LNCaP clone FGC (cell line): Measurements from ENCODE around the gene SPATA32.

ENCODE experiments used
- DNase-seq: peaks from one replicate; pipeline ENCODE4 v3.0.0-alpha.2; 2011; ENCODE audit warnings: low read depth
- H3K4me3 ChIP-seq: 2 replicates; pipeline ENCODE4 v1.5.1; 2011; ENCODE audit warnings: mild to moderate bottlenecking, low read depth, low read length, control low read depth
- TF ChIP-seq, protein P1 (sequence below): IDR thresholded peaks from 2 replicates; pipeline ENCODE4 v1.5.1; 2012; ENCODE audit warnings: mild to moderate bottlenecking; ENCODE audit not compliant: control insufficient read depth, insufficient read depth; ENCODE audit errors: extremely low read depth

SPATA32 gene

DNA sequence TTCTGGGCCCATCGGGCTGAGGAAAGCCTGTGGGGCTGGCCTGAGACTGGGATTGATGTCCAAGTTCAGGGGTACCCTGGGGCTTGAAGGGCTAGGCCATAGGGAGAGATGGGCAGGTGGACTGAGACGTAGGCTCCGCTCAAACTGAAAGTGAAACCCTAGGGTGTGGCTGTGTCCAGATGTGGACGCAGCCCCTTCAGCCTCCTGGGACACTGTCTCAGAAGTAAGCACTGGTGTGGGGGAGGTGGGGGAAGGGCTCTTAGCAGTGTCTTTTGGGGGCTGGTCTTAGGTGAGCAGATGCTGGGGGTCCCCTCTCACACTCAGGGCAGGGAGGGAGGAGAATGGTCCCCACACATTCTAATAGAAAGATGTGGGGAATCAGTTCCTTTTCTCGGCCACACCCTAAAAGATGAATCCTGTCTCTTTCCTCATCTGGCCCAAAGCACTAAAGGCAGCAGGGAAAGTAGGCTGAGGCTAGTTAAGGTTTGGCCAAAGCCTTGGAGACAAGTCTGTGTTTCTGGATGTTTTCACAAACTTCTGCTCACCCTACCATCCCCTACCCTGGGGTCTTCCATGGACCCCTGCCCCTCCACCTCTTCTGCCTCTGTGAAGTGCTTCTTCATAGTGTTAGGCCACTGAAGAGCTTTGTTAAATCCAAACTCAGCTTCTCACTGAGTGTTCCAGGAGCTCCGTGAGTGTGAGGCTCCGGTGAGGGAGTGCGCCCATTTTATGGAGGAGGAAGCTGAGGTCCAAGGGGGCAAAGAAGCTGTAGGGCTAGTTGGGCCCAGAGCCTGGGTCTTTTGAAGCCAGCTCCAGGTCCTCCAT lies 34.6 kb downstream of the SPATA32 start:
- TF ChIP-seq, protein P1, sequence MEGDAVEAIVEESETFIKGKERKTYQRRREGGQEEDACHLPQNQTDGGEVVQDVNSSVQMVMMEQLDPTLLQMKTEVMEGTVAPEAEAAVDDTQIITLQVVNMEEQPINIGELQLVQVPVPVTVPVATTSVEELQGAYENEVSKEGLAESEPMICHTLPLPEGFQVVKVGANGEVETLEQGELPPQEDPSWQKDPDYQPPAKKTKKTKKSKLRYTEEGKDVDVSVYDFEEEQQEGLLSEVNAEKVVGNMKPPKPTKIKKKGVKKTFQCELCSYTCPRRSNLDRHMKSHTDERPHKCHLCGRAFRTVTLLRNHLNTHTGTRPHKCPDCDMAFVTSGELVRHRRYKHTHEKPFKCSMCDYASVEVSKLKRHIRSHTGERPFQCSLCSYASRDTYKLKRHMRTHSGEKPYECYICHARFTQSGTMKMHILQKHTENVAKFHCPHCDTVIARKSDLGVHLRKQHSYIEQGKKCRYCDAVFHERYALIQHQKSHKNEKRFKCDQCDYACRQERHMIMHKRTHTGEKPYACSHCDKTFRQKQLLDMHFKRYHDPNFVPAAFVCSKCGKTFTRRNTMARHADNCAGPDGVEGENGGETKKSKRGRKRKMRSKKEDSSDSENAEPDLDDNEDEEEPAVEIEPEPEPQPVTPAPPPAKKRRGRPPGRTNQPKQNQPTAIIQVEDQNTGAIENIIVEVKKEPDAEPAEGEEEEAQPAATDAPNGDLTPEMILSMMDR, result no peak
- H3K4me3 ChIP-seq, result no peak overlapping the region
- DNase-seq, result no peak

DNA sequence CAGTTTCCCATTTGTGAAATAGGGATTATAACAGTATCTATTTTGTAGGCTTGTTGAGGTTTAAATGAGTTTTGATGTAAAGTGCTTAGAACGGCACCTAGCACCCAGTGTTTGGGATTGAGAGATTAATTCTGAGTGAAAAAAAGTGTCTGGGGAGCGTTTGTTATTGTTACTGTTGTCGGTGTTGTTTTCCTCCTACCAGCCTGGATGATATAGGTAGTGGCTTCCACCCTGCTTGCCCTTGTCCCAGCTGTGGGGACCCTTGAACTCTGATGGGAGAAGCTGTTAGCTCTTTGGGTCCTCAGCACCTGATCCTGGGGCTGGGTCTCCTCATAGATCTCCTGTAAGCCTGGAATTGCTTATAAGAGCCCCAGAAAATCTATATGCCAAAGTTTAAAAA lies 35.3 kb downstream of the SPATA32 start:
- no peak for DNase-seq
- no peak overlapping the region for H3K4me3 ChIP-seq
- TF ChIP-seq, protein P1, result no peak

DNA sequence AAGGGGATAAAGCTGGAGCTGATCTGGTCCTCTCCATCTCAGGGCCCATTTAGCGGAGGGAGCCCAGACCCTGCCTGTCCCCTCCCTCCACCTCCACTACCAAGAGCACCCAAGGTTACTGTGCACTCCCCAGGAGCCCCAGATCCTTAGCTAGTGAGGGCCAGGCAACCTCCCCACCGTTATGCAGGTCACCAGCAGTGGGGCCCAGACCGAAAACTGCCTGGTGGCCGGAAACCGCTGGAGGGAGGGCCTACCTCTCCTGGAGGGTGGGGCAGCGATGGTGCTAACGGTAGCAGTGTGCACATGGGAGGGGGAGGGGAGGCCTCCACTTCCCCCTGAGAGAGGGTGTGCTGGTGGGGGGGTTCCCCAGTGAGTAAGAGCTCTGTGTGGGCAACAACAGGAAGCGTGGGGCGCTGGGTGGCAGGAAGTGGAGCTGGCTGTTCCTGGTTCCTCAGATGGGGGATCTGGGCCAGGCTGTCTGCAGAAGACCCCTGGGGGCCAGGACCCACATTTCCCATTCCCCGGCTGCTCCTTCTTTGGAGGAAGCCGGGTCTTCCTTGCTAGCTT lies 35.8 kb downstream of the SPATA32 start:
- no peak for DNase-seq
- H3K4me3 ChIP-seq, result no peak overlapping the region
- TF ChIP-seq, protein P1, result no peak

DNA sequence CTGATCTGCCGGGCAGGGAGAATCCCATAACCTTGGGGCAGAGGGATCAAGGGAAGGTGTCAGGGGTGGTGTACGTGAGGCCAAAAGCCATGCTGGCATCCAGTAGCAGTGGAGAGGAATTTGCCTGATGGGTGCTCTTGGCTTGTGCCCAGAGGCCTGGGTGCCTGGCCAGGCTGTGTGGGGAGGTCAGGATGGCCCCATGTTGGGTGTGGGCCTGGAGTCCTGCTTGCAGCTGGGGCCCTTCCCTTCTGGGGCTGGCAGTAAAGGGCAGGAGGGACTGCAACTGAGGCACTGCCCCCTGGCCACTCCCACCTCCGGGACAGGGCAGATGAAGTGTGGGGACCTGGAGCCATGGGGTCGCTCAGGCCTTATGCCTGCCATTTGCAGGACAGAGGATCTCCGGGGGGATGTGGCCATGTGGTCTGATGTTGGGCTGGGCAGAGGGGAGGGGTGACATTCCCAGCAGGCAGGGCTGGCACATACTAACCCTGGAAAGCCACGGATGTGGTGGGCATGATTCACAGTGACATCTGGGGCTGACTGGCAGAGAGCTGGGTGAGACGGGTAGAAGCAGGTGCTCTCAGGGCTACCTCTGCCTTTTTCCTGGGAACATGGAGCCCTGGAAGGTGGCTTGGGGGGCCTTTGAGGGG lies 36.7 kb downstream of the SPATA32 start:
- no peak overlapping the region for H3K4me3 ChIP-seq
- TF ChIP-seq, protein P1, result no peak
- no peak for DNase-seq

DNA sequence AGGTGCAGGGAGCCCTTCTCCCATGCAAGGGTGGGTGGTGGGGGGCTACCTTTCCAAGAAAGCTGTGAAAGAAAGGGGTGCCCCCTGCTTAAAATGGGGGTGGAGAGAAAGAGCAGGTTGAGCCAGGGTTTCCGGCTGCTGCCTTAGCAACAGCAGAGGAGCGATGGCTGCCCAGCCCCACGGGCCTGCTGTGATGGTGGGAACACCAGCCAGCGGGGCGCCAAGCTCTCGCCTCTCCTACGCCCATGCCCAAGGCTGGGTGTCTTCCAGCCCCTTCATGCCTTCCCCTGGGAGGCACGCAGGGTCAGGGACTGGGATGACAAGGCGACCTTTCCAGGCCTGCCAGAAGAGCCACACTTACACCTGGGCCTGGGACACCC lies 37.2 kb downstream of the SPATA32 start:
- TF ChIP-seq, protein P1, result no peak
- no peak overlapping the region for H3K4me3 ChIP-seq
- DNase-seq, result no peak

DNA sequence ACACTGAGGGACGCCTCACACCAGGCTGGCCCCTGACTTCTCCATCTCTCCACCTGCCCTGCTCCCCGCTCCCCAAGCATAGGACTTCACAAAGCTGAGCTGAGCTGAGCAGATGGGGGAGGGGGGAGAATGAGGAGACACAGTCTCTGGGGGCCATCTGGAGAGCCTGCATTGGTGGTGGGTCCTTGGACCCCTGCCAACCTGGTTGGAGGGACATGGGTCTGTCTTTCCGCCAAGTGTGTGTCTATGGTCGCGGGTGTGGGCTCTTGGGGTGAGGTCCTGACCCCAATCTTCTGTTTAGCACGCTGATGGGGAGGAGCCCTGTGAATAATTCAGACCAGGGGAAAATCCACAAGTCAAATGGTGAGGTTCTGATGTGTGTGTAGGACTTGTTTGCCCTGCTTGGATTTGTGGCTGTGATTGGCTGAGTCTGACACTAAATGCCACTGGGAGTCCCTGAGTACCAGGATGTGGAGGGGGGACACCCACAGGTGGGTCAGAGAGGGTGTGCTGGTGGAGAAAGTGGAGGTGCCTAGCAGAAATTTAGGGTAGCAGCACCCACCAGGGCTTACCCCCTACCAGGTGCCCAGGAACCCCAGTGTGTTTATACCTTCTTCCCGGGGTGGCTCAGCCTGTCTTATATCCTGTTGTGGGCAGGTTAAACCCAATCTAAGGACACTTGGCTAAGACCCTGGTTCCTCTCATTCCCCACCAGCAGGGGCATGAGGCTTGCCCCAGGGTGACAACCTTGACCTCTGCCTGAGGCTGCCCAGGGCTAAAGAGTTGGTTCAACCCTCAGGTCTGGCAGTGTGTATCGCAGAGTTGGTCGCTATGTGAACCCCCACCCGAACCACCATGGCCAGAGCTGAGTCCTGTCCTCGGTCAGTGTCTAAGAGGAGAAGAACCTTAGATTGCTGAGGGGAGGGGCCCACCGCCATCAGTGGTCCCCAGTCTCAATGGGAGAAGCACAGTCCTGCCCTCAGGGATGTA lies 38.1 kb downstream of the SPATA32 start:
- DNase-seq, result no peak
- H3K4me3 ChIP-seq, result no peak overlapping the region
- TF ChIP-seq, protein P1, result no peak
